ENCODE results near the gene PCDHA6. TPM values are rescaled to one million over a fixed set of nuclear protein-coding genes. Genes with fewer than 3 reads are reported as not detected.
A peak's percentile ranks its signal among the peaks of the same experiment; 100 is the strongest.
"Not testable (repeated sequence)": the region's sequence is repeated elsewhere in the genome, so short reads cannot be mapped to it uniquely, and the experiment has no call there.

Gene PCDHA6
- total RNA-seq, 4 donors from 2014 or later, result 0.55 to 0.89 (median 0.56) TPM; not detected in 1

DNA sequence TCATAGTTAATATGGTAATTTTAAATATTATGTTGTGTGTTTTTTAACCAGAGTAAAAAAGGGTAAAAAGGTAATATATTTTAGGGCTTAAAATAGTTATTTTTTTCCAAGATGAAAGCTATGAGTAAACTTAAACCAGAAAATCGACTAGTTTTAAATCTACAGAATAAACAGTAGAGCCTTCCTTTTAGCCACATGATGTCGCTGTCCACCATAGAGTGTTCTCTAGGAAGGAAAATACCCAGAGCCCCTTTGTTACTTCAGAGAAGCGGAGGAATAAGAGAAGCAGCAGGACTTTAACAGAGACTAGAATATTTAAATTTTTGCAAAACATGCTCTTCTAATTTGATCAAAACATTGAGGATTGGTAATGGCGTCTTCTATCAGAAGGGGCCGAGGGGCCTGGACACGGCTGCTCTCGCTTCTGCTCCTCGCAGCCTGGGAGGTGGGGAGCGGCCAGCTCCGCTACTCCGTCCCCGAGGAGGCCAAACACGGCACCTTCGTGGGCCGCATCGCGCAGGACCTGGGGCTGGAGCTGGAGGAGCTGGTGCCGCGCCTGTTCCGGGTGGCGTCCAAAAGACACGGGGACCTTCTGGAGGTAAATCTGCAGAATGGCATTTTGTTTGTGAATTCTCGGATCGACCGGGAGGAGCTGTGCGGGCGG, 33.0 kb upstream of the PCDHA6 start, which contains the start of gene PCDHA2:
TSS of gene PCDHA2 (plus strand) at position 258 of the 664 bp plus-strand sequence.
- TF ChIP-seq POLR2A (IDR thresholded peaks at IDR 0.05) (no peak), POLR2AphosphoS5 (IDR thresholded peaks at IDR 0.05) (no peak), EP300 (IDR thresholded peaks at IDR 0.05) (no peak)
- TF ChIP-seq, protein P1, sequence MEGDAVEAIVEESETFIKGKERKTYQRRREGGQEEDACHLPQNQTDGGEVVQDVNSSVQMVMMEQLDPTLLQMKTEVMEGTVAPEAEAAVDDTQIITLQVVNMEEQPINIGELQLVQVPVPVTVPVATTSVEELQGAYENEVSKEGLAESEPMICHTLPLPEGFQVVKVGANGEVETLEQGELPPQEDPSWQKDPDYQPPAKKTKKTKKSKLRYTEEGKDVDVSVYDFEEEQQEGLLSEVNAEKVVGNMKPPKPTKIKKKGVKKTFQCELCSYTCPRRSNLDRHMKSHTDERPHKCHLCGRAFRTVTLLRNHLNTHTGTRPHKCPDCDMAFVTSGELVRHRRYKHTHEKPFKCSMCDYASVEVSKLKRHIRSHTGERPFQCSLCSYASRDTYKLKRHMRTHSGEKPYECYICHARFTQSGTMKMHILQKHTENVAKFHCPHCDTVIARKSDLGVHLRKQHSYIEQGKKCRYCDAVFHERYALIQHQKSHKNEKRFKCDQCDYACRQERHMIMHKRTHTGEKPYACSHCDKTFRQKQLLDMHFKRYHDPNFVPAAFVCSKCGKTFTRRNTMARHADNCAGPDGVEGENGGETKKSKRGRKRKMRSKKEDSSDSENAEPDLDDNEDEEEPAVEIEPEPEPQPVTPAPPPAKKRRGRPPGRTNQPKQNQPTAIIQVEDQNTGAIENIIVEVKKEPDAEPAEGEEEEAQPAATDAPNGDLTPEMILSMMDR (IDR thresholded peaks at IDR 0.05), result no peak
- peaks cover 3% of the 10 kb centered on the region for H3K27me3 ChIP-seq
- peaks cover 15% of the 10 kb centered on the region for H3K9me3 ChIP-seq
- no peaks in the 10 kb centered on the region for H3K4me1 ChIP-seq
- no peaks in the 10 kb centered on the region for H3K36me3 ChIP-seq
- no peak within 1 kb of the TSS for H3K4me3 ChIP-seq
- 25% methylated on average over 27 of the region's 27 CpGs for WGBS
- H3K27ac ChIP-seq, result no peak within 1 kb of the TSS
- DNase-seq (ENCODE audit: low spot score in 2 of 2), result no peak

DNA sequence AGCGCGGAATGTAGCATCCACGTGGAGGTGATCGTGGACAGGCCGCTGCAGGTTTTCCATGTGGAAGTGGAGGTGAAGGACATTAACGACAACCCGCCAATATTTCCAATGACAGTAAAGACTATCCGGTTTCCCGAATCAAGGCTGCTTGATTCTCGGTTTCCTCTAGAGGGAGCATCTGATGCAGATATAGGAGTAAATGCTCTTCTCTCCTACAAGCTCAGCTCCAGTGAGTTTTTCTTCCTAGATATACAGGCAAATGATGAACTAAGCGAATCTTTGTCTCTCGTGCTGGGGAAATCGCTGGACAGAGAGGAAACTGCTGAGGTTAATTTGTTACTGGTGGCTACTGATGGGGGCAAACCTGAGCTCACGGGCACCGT, 32.5 kb upstream of the PCDHA6 start:
- peaks cover 15% of the 10 kb centered on the region for H3K9me3 ChIP-seq
- H3K4me3 ChIP-seq, result no peak overlapping the region
- H3K27me3 ChIP-seq, result peaks cover 3% of the 10 kb centered on the region
- TF ChIP-seq EP300 (IDR thresholded peaks at IDR 0.05), result no peak
- TF ChIP-seq, protein P1 (IDR thresholded peaks at IDR 0.05), result no peak
- 22% methylated on average over 15 of the region's 15 CpGs for WGBS
- no peaks in the 10 kb centered on the region for H3K36me3 ChIP-seq
- no peak for DNase-seq (ENCODE audit: low spot score in 2 of 2)
- no peak overlapping the region for H3K27ac ChIP-seq
- no peaks in the 10 kb centered on the region for H3K4me1 ChIP-seq

DNA sequence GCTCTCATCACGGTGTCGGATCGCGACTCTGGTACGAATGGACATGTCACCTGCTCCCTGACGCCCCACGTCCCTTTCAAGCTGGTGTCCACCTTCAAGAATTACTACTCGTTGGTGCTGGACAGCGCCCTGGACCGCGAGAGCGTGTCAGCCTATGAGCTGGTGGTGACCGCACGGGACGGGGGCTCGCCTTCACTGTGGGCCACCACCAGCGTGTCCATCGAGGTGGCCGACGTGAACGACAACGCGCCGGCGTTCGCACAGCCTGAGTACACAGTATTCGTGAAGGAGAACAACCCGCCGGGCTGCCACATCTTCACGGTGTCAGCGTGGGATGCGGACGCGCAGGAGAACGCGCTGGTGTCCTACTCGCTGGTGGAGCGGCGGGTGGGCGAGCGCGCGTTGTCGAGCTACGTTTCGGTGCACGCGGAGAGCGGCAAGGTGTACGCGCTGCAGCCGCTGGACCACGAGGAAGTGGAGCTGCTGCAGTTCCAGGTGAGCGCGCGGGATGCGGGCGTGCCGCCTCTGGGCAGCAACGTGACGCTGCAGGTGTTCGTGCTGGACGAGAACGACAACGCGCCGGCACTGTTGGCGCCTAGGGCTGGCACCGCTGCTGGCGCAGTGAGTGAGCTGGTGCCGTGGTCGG, 31.6 kb upstream of the PCDHA6 start:
- H3K36me3 ChIP-seq; DNase-seq (ENCODE audit: low spot score in 2 of 2); H3K4me3 ChIP-seq; H3K27ac ChIP-seq; H3K27me3 ChIP-seq; H3K4me1 ChIP-seq: not testable (repeated sequence)
- peaks cover 17% of the 10 kb centered on the region for H3K9me3 ChIP-seq
- WGBS, result 65% methylated on average over 63 of the region's 72 CpGs

DNA sequence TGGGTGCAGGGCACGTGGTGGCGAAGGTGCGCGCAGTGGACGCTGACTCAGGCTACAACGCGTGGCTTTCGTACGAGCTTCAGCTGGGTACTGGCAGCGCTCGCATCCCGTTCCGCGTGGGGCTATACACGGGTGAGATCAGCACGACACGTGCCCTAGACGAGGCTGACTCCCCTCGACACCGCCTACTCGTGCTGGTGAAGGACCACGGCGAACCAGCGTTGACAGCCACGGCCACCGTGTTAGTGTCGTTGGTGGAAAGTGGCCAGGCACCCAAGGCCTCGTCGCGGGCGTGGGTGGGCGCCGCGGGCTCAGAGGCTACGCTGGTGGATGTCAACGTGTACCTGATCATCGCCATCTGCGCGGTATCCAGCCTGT, 31.1 kb upstream of the PCDHA6 start:
- Histone ChIP-seq H3K36me3 (no peaks in the 10 kb centered on the region), H3K4me3 (no peak overlapping the region), H3K9me3 (peaks cover 22% of the 10 kb centered on the region), H3K27me3 (peaks cover 3% of the 10 kb centered on the region), H3K4me1 (no peaks in the 10 kb centered on the region), H3K27ac (no peak overlapping the region)
- 57% methylated on average over 3 of the region's 39 CpGs for WGBS
- DNase-seq (ENCODE audit: low spot score in 2 of 2), result no peak
- TF ChIP-seq, protein P1 (IDR thresholded peaks at IDR 0.05), result no peak
- no peak for TF ChIP-seq EP300 (IDR thresholded peaks at IDR 0.05)
- no peak for TF ChIP-seq POLR2A (IDR thresholded peaks at IDR 0.05)
- no peak for TF ChIP-seq POLR2AphosphoS5 (IDR thresholded peaks at IDR 0.05)

DNA sequence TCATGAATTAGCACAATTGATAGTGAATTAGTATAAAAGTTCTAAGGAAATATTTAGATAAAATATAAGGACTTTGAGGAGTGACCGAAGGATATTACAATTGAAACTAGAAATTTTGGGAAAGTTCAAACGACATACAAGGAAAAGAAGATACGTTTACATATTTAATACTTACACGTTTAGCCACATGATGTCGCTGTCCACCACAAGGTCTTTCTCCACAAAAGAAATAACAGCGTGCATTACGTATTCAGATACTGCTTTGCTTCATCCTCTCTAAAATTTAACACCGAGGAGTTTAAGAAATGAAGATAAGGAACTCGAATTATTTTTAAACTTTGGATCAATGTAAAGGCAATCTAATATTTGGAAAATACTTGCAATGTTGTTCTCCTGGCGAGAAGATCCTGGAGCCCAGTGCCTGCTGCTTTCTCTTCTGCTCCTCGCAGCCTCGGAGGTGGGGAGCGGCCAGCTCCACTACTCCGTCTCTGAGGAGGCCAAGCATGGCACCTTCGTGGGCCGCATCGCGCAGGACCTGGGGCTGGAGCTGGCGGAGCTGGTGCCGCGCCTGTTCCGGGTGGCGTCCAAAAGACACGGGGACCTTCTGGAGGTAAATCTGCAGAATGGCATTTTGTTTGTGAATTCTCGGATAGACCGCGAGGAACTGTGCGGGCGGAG, 26.8 kb upstream of the PCDHA6 start, which contains the start of gene PCDHA3:
TSS of gene PCDHA3 (plus strand) at position 242 of the 678 bp plus-strand sequence.
- Histone ChIP-seq H3K4me3 (peak within 1 kb of the TSS; percentile 26), H3K9me3 (peaks cover 30% of the 10 kb centered on the region), H3K27me3 (no peaks in the 10 kb centered on the region), H3K36me3 (no peaks in the 10 kb centered on the region), H3K27ac (no peak within 1 kb of the TSS), H3K4me1 (no peaks in the 10 kb centered on the region)
- 22% methylated on average over 29 of the region's 29 CpGs for WGBS
- DNase-seq (ENCODE audit: low spot score in 2 of 2), result no peak
- TF ChIP-seq, protein P1 (IDR thresholded peaks at IDR 0.05), result no peak
- no peak for TF ChIP-seq POLR2A (IDR thresholded peaks at IDR 0.05)
- no peak for TF ChIP-seq POLR2AphosphoS5 (IDR thresholded peaks at IDR 0.05)
- no peak for TF ChIP-seq EP300 (IDR thresholded peaks at IDR 0.05)
